ENCODE measurements around the gene IFITM5. TPM values are rescaled to one million over a fixed set of nuclear protein-coding genes. Genes with fewer than 3 reads are reported as not detected.

IFITM5 gene
- total RNA-seq, 1 experiment from 2014 or later = not detected

- Histone ChIP-seq H3K4me1 (ENCODE audit: control insufficient read depth, insufficient read depth, low read length) (no peaks in the 10 kb centered on the region), H3K36me3 (ENCODE audit: control insufficient read depth, insufficient read depth, low read length) (peaks cover 30% of the 10 kb centered on the region), H3K27me3 (ENCODE audit: control insufficient read depth, insufficient read depth, low read length) (no peaks in the 10 kb centered on the region), H3K4me3 (ENCODE audit: low read depth in 2 of 2, low read length in 2 of 2) (no peak overlapping the region), H3K27ac (ENCODE audit: low read length) (no peak overlapping the region), H3K9me3 (ENCODE audit: control insufficient read depth, insufficient read depth, low read depth, low read length) (no peaks in the 10 kb centered on the region)
- in situ Hi-C loops (cut with HindIII; ENCODE audit: low pct_unique_long_range_greater_than_20kb, low sequenced_read_pairs) (no loop called here), intact Hi-C loops (cut with micrococcal nuclease; ENCODE audit: unreplicated experiment) (no loop called here)
- ATAC-seq = peak; percentile 9; the same call in 1 of the 2 replicates
- TF ChIP-seq REST (IDR thresholded peaks at IDR 0.05; ENCODE audit: insufficient read depth in 1 of 2, low read depth in 2 of 2, low read length in 1 of 2) (no peak), POLR2AphosphoS5 (IDR thresholded peaks at IDR 0.05; ENCODE audit: low read depth, low read length) (peak; percentile 63), CTCF (IDR thresholded peaks at IDR 0.05) (no peak), TCF7L2 (IDR thresholded peaks at IDR 0.05; ENCODE audit: low read depth, low read length) (no peak), SIN3A (IDR thresholded peaks at IDR 0.05; ENCODE audit: borderline replicate concordance, insufficient read depth, low read depth, low read length) (no peak)
- ChIA-PET POLR2A (no interaction called here), CTCF (interaction anchor here (0.6 kb wide), 1 partner anchor 52 kb away, joined by 4 read pairs; no protein-coding TSS in a partner anchor)
- no TSS peak for BruUV-seq (replicated peaks)
- no peak for DNase-seq (ENCODE audit: low read depth, low spot score)
These were observed 46.0 kb downstream of the IFITM5 start for GRCh38 chr11:253160-253885.

GRCh38 chr11:252666-253065 lies 46.7 kb downstream of the IFITM5 start:
- ChIA-PET POLR2A (no interaction called here), CTCF (interaction anchor here (0.6 kb wide), 1 partner anchor 53 kb away, joined by 4 read pairs; no protein-coding TSS in a partner anchor)
- intact Hi-C loops (cut with micrococcal nuclease; ENCODE audit: unreplicated experiment) (no loop called here), in situ Hi-C loops (cut with HindIII; ENCODE audit: low pct_unique_long_range_greater_than_20kb, low sequenced_read_pairs) (no loop called here)
- Histone ChIP-seq H3K4me3 (ENCODE audit: low read depth in 2 of 2, low read length in 2 of 2) (no peak overlapping the region), H3K36me3 (ENCODE audit: control insufficient read depth, insufficient read depth, low read length) (peaks cover 35% of the 10 kb centered on the region), H3K27me3 (ENCODE audit: control insufficient read depth, insufficient read depth, low read length) (no peaks in the 10 kb centered on the region), H3K27ac (ENCODE audit: low read length) (no peak overlapping the region), H3K9me3 (ENCODE audit: control insufficient read depth, insufficient read depth, low read depth, low read length) (no peaks in the 10 kb centered on the region), H3K4me1 (ENCODE audit: control insufficient read depth, insufficient read depth, low read length) (no peaks in the 10 kb centered on the region)
- ATAC-seq = no peak
- BruUV-seq (replicated peaks) = TSS peak; percentile 57
- DNase-seq (ENCODE audit: low read depth, low spot score) = no peak
- TF ChIP-seq CTCF (IDR thresholded peaks at IDR 0.05) = no peak
- no peak for TF ChIP-seq TCF7L2 (IDR thresholded peaks at IDR 0.05; ENCODE audit: low read depth, low read length)
